ENCODE measurements around the gene SPATC1L. TPM values are rescaled to one million over a fixed set of nuclear protein-coding genes. Genes with fewer than 3 reads are reported as not detected.
A peak's percentile ranks its signal among the peaks of the same experiment; 100 is the strongest.
"Not testable (repeated sequence)": the region's sequence is repeated elsewhere in the genome, so short reads cannot be mapped to it uniquely, and the experiment has no call there.

Gene SPATC1L
- polyA plus RNA-seq (ENCODE audit: insufficient read length in 3 of 3), result 10 to 100 TPM; 11.4 to 17.1 (median 15.6) TPM
- long read RNA-seq, donor 1, transcript SPATC1L-202 (4 exons, 1,182 nt), result major isoform, 6 of 6 reads
- long read RNA-seq, donor 1, partial matches to known transcripts, result 0 of 6 reads
- long read RNA-seq, donor 1, other reads (novel, unspliced or antisense), result 0 of 6 reads
- long read RNA-seq, donor 2, transcript SPATC1L-202 (4 exons, 1,182 nt), result major isoform, 8 of 8 reads
- long read RNA-seq, donor 2, partial matches to known transcripts, result 0 of 8 reads
- long read RNA-seq, donor 2, other reads (novel, unspliced or antisense), result 0 of 8 reads
- long read RNA-seq, donor 3, transcript SPATC1L-202 (4 exons, 1,182 nt), result major isoform, 16 of 16 reads
- long read RNA-seq, donor 3, partial matches to known transcripts, result 0 of 16 reads
- long read RNA-seq, donor 3, other reads (novel, unspliced or antisense), result 0 of 16 reads
- long read RNA-seq, donor 4, partial matches to known transcripts, result 0 of 3 reads
- long read RNA-seq, donor 4, other reads (novel, unspliced or antisense), result 0 of 3 reads
- long read RNA-seq, donor 5, transcript SPATC1L-202 (4 exons, 1,182 nt), result major isoform, 19 of 19 reads
- long read RNA-seq, donor 5, partial matches to known transcripts, result 0 of 19 reads
- long read RNA-seq, donor 5, other reads (novel, unspliced or antisense), result 0 of 19 reads
- long read RNA-seq, donor 6, transcript SPATC1L-202 (4 exons, 1,182 nt), result major isoform, 13 of 13 reads
- long read RNA-seq, donor 6, partial matches to known transcripts, result 0 of 13 reads
- long read RNA-seq, donor 6, other reads (novel, unspliced or antisense), result 0 of 13 reads
- long read RNA-seq, donor 7, transcript SPATC1L-202 (4 exons, 1,182 nt), result major isoform, 11 of 11 reads
- long read RNA-seq, donor 7, partial matches to known transcripts, result 0 of 11 reads
- long read RNA-seq, donor 7, other reads (novel, unspliced or antisense), result 0 of 11 reads
- long read RNA-seq, donor 8, transcript SPATC1L-202 (4 exons, 1,182 nt), result major isoform, 12 of 12 reads
- long read RNA-seq, donor 8, partial matches to known transcripts, result 0 of 12 reads
- long read RNA-seq, donor 8, other reads (novel, unspliced or antisense), result 0 of 12 reads
- long read RNA-seq, donor 9, transcript SPATC1L-202 (4 exons, 1,182 nt), result major isoform, 14 of 14 reads
- long read RNA-seq, donor 9, partial matches to known transcripts, result 0 of 14 reads
- long read RNA-seq, donor 9, other reads (novel, unspliced or antisense), result 0 of 14 reads
- long read RNA-seq, donor 10, transcript SPATC1L-202 (4 exons, 1,182 nt), result major isoform, 11 of 11 reads
- long read RNA-seq, donor 10, partial matches to known transcripts, result 0 of 11 reads
- long read RNA-seq, donor 10, other reads (novel, unspliced or antisense), result 0 of 11 reads
- long read RNA-seq, donor 11, transcript SPATC1L-202 (4 exons, 1,182 nt), result major isoform, 9 of 9 reads
- long read RNA-seq, donor 11, partial matches to known transcripts, result 0 of 9 reads
- long read RNA-seq, donor 11, other reads (novel, unspliced or antisense), result 0 of 9 reads
- long read RNA-seq, donor 12, partial matches to known transcripts, result 0 of 3 reads
- long read RNA-seq, donor 12, other reads (novel, unspliced or antisense), result 0 of 3 reads
- long read RNA-seq, donor 13, transcript SPATC1L-202 (4 exons, 1,182 nt), result major isoform, 12 of 12 reads
- long read RNA-seq, donor 13, partial matches to known transcripts, result 0 of 12 reads
- long read RNA-seq, donor 13, other reads (novel, unspliced or antisense), result 0 of 12 reads
- long read RNA-seq, donor 14, transcript SPATC1L-202 (4 exons, 1,182 nt), result major isoform, 10 of 10 reads
- long read RNA-seq, donor 14, partial matches to known transcripts, result 0 of 10 reads
- long read RNA-seq, donor 14, other reads (novel, unspliced or antisense), result 0 of 10 reads
- long read RNA-seq, donor 15, transcript SPATC1L-202 (4 exons, 1,182 nt), result major isoform, 5 of 5 reads
- long read RNA-seq, donor 15, partial matches to known transcripts, result 0 of 5 reads
- long read RNA-seq, donor 15, other reads (novel, unspliced or antisense), result 0 of 5 reads
- long read RNA-seq, donor 16, transcript SPATC1L-202 (4 exons, 1,182 nt), result major isoform, 27 of 27 reads
- long read RNA-seq, donor 16, partial matches to known transcripts, result 0 of 27 reads
- long read RNA-seq, donor 16, other reads (novel, unspliced or antisense), result 0 of 27 reads

GRCh38 chr21:46183910-46184624 is at the start of gene SPATC1L:
Gene SPATC1L (minus strand): TSS chr21:46184459. CDS start chr21:46182816, 1,643 bp downstream.
- DNase-seq (ENCODE audit: extremely low read depth in 1 of 11, low read depth in 9 of 11, low spot score in 4 of 11), result peak; percentile 48 to 93 (median 82)

- no peak for DNase-seq (ENCODE audit: extremely low read depth in 1 of 11, low read depth in 9 of 11, low spot score in 4 of 11)
Measured at GRCh38 chr21:46229923-46230260, 45.6 kb upstream of the SPATC1L start.

- peak in 4 of 11 donors; percentile 28 to 46 (median 36) for DNase-seq (ENCODE audit: extremely low read depth in 1 of 11, low read depth in 9 of 11, low spot score in 4 of 11)
Measured at GRCh38 chr21:46229133-46229922, 45.1 kb upstream of the SPATC1L start.

GRCh38 chr21:46228345-46229051 is 44.2 kb upstream of the SPATC1L start, which contains the start of gene LSS:
Gene LSS (minus strand): TSS chr21:46228774. CDS start chr21:46228745, 29 bp downstream.
- peak; percentile 81 to 96 (median 93) for DNase-seq (ENCODE audit: extremely low read depth in 1 of 11, low read depth in 9 of 11, low spot score in 4 of 11)

- no peak for DNase-seq (ENCODE audit: extremely low read depth in 1 of 11, low read depth in 9 of 11, low spot score in 4 of 11)
Measured at GRCh38 chr21:46227811-46228344, 43.6 kb upstream of the SPATC1L start.

- DNase-seq (ENCODE audit: extremely low read depth in 1 of 11, low read depth in 9 of 11, low spot score in 4 of 11), result no peak
Measured at GRCh38 chr21:46226920-46227599, 42.8 kb upstream of the SPATC1L start.

GRCh38 chr21:46226146-46226545 is 41.9 kb upstream of the SPATC1L start:
- DNase-seq (ENCODE audit: extremely low read depth in 1 of 11, low read depth in 9 of 11, low spot score in 4 of 11), result no peak

GRCh38 chr21:46223661-46224060 is 39.4 kb upstream of the SPATC1L start:
- not testable (repeated sequence) for DNase-seq (ENCODE audit: extremely low read depth in 1 of 11, low read depth in 9 of 11, low spot score in 4 of 11)

GRCh38 chr21:46223217-46223616 is 39.0 kb upstream of the SPATC1L start:
- DNase-seq (ENCODE audit: extremely low read depth in 1 of 11, low read depth in 9 of 11, low spot score in 4 of 11), result no peak

- no peak for DNase-seq (ENCODE audit: extremely low read depth in 1 of 11, low read depth in 9 of 11, low spot score in 4 of 11)
Measured at GRCh38 chr21:46222436-46223116, 38.3 kb upstream of the SPATC1L start.

GRCh38 chr21:46221664-46222435 is 37.6 kb upstream of the SPATC1L start:
- no peak for DNase-seq (ENCODE audit: extremely low read depth in 1 of 11, low read depth in 9 of 11, low spot score in 4 of 11)

GRCh38 chr21:46220847-46221246 is 36.6 kb upstream of the SPATC1L start:
- DNase-seq (ENCODE audit: extremely low read depth in 1 of 11, low read depth in 9 of 11, low spot score in 4 of 11), result no peak

- DNase-seq (ENCODE audit: extremely low read depth in 1 of 11, low read depth in 9 of 11, low spot score in 4 of 11), result no peak
Measured at GRCh38 chr21:46220275-46220810, 36.1 kb upstream of the SPATC1L start.
